Epithelial cell of prostate (primary cell): ENCODE data around the gene DRAP1.
A peak's percentile ranks its signal among the peaks of the same experiment; 100 is the strongest.

Experiments
- DNase-seq: peaks from one replicate; pipeline ENCODE4 v3.0.0-alpha.2; 2011; ENCODE audit warnings: low read depth, low spot score
- H3K27ac ChIP-seq: fragments of 450-650 bp; 2 replicates; pipeline ENCODE4 v1.5.1; 2017; ENCODE audit warnings: mild to moderate bottlenecking

The DRAP1 gene

GRCh38 chr11:65954771-65955170 lies 35.5 kb downstream of the DRAP1 start:
- no peak for DNase-seq
- H3K27ac ChIP-seq, result no peak overlapping the region

- DNase-seq, result no peak
- no peak overlapping the region for H3K27ac ChIP-seq
Measured at GRCh38 chr11:65958291-65958690, 39.1 kb downstream of the DRAP1 start.

GRCh38 chr11:65958774-65959420 lies 39.7 kb downstream of the DRAP1 start:
- H3K27ac ChIP-seq, result no peak overlapping the region
- no peak for DNase-seq

GRCh38 chr11:65960824-65961266 lies 41.6 kb downstream of the DRAP1 start:
- DNase-seq, result no peak

GRCh38 chr11:65961267-65962140 lies 42.3 kb downstream of the DRAP1 start, which contains the start of gene SART1:
SART1 (plus strand) TSS chr11:65961734; CDS start chr11:65961781, 47 bp downstream.
- DNase-seq, result peak; percentile 59
- H3K27ac ChIP-seq, result peak within 1 kb of the TSS; percentile 66

More at GRCh38 chr11:65960824-65961266, 41.6 kb downstream of the DRAP1 start:
- H3K27ac ChIP-seq, result peak overlapping the region; percentile 66

- no peak for DNase-seq
- H3K27ac ChIP-seq, result peak overlapping the region; percentile 66
Measured at GRCh38 chr11:65962141-65962564, 42.9 kb downstream of the DRAP1 start.

- no peak for DNase-seq
- H3K27ac ChIP-seq, result no peak overlapping the region
Measured at GRCh38 chr11:65964906-65965305, 45.7 kb downstream of the DRAP1 start.

- DNase-seq, result no peak
- H3K27ac ChIP-seq, result no peak overlapping the region
Measured at GRCh38 chr11:65965986-65966762, 46.9 kb downstream of the DRAP1 start.

- DNase-seq, result no peak
- H3K27ac ChIP-seq, result no peak overlapping the region
Measured at GRCh38 chr11:65967329-65967934, 48.2 kb downstream of the DRAP1 start.

GRCh38 chr11:65968600-65969482 lies 49.6 kb downstream of the DRAP1 start:
- DNase-seq, result no peak
- no peak overlapping the region for H3K27ac ChIP-seq
